DMS53 treated with DMSO at 0.1 percent for 48 hours (cell line): ENCODE results near the gene LRFN3.
"Not testable (repeated sequence)": the region's sequence is repeated elsewhere in the genome, so short reads cannot be mapped to it uniquely, and the experiment has no call there.

ENCODE experiments used
- DNase-seq: peaks from one replicate; lab custom pipeline; 2025; ENCODE audit not compliant: unreplicated experiment; lab: John Stamatoyannopoulos, UW

The LRFN3 gene

GRCh38 chr19:35938282-35939224 lies 2.4 kb downstream of the LRFN3 start:
- no peak for DNase-seq

DNA sequence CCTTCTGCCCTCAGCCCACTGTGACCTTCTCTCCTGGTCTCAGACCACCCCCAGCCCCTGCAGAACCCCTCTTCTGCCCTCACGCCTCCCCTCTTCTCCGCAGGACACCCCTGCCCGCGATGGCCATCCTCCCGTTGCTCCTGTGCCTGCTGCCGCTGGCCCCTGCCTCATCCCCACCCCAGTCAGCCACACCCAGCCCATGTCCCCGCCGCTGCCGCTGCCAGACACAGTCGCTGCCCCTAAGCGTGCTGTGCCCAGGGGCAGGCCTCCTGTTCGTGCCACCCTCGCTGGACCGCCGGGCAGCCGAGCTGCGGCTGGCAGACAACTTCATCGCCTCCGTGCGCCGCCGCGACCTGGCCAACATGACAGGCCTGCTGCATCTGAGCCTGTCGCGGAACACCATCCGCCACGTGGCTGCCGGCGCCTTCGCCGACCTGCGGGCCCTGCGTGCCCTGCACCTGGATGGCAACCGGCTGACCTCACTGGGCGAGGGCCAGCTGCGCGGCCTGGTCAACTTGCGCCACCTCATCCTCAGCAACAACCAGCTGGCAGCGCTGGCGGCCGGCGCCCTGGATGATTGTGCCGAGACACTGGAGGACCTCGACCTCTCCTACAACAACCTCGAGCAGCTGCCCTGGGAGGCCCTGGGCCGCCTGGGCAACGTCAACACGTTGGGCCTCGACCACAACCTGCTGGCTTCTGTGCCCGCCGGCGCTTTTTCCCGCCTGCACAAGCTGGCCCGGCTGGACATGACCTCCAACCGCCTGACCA lies 3.3 kb downstream of the LRFN3 start:
- DNase-seq = no peak

- DNase-seq = no peak
Observed at GRCh38 chr19:35940078-35940775, 4.1 kb downstream of the LRFN3 start.

DNA sequence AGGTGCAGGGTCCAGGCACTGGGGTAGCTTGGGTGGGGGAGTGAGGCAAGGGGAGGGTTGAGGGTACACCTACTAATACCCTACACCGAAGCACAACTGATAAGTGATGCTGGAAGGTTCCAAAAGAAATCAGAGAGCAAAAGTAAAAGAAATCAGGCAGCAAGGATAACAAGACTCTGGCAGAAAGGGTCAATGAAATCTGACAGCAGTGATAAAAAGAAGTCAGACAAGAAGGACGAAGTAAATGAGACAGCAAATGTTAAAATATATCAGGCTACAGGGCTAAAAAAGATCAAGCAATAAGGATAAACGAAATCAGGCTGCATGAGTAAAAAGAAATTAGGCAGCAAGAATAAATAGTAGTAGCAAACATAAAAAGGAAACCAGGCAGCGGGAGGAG lies 4.7 kb downstream of the LRFN3 start:
- DNase-seq = no peak

- no peak for DNase-seq
Observed at GRCh38 chr19:35942235-35942634, 6.1 kb downstream of the LRFN3 start.

GRCh38 chr19:35943321-35944301 lies 7.4 kb downstream of the LRFN3 start:
- no peak for DNase-seq

- DNase-seq = no peak
Observed at GRCh38 chr19:35944556-35944955, 8.4 kb downstream of the LRFN3 start.

DNA sequence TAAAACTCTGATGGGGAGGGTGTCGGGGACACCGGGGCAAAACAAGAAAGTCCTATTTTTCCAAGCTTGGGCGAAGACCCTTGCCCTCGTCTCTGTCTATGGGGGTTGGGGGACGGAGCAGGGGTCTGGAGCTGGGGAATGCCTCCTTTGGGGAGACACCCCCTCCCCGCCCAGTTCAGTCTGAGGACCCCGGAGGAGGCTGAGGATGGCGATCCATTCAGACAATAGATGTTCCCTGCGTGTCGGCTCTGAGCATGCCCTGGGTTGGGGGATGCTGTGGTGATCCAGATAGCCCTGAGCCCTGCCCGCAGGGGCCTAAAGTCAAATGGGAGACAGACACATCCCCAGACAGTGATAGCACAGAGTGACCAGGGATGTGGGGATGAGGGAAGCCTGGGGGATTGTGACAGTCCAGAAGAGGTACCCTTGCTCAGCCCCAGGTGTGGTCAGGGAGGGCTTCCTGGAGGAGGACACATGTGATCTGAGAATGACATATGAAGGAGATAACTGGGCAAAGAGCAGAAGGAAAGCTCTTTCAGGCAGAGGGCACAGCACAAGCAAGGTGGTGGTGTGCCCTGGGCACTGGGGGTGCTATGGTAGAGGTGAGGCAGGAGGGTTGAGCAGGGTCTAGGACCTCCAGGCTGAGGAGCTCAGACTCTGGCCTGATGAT lies 9.1 kb downstream of the LRFN3 start:
- no peak for DNase-seq

- no peak for DNase-seq
Observed at GRCh38 chr19:35946203-35946602, 10.0 kb downstream of the LRFN3 start.

- DNase-seq = no peak
Observed at GRCh38 chr19:35949131-35949530, 13.0 kb downstream of the LRFN3 start.

DNA sequence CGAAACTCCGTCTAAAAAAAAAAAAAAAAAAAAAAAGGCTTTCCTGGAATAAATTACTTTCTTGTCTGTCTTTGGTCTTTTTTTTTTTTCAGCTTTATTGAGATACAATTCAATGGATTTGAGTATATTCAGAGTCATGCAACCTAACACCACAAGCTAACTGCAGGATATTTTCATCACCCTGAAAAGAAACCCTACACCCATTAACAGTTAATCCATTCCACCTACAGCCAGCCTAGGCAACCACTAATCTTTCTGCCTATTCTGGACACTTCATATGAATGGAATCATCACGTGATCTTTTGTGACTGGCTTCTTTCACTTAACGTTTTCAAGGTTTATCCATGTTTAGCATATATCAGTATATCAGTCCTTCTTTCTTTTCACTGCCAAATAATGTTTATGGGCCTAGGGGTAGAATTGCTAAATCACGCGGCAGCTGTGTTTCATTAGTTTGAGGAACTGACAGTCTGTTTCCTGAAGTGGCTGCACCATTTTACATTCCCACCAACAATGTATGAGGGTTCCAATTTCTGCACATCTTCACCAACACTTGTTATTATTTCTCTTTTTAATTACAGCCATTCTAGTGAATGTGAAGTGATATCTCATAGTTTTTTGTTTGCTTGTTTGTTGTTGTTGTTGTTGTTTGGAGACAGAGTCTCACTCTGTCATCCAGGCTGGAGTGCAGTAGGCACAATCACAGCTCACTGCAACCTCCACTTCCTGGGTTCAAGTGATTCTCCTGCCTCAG lies 19.9 kb downstream of the LRFN3 start:
- no peak for DNase-seq

DNA sequence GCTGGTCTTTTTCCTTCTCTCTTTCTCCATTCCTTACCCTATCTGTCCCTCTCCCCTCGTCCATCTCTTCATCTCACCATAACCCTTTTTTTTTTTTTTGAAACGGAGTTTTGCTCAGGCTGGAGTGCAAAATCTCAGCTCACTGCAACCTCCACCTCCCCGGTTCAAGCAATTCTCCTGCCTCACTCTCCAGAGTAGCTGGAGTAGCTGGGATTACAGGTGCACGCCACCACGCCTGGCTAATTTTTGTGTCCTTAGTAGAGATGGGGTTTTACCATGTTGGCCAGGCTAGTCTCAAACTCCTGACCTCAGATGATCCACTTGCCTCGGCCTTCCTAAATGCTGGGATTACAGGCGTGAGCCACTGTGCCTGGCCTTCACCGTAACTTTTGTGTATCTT lies 21.2 kb downstream of the LRFN3 start:
- DNase-seq = not testable (repeated sequence)

DNA sequence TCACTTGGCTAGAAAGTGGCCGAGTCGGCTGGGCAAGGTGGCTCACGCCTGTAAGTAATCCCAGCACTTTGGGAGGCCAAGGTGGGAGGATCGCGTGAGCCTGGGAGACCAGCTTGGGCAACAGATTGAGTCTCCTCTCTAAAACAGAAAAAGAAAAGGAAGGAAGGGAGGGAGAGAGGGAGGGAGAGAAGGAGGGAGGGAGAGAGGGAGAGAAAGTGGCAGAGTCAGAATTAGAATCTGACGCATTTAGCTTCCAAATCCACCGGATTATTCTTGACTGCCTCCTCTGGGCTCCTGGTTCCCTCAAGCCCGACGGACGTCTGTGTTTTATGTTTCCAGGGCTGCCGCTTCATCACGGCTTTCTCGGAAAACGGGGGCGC lies 22.5 kb downstream of the LRFN3 start:
- DNase-seq = no peak

DNA sequence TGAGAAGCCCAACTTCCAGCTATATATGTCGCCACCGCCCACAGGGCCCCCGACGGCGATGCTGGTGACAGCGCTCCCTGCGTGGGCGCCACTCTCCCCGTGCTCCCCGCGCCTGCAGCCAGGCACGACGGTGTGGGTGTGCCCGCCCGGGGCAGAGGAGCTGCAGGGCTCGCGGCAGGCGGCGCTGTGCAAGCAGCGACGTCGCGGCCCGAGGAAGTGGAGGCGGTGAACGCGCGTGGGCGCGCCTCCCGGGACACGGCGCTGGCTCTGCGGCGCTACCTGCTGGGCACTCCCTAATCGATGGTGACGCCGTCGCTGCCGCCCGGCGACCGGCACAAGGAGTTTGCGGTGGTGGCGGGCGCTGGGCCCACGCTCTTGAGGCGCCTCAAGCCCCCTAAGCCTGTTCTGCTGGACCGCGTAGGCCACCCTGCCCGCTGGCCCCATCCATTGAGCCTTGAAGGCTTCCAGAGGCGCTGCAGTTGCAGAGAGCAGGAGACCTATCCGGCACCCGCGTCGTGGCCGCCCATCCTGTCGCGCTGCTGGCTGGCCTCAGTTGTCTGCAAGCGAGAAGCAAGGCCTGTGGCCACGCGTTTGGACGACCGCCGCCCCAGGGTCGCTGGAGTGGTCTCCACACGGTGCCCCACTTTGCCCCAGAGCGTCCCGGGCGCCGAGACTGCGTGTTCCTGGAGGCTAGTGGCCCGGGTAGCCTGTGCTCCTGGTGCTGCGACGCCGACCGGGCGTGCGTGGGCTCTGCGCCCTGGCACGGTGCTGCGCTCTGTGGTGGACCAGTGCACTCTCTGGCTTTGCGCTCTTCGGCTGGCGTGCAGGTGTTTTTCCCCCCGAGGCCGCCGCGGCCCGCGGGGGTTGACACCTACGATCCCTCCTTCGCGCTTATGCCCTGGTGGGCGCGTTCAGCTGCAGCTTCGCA lies 23.1 kb downstream of the LRFN3 start:
- no peak for DNase-seq

- DNase-seq = no peak
Observed at GRCh38 chr19:35959968-35960320, 23.8 kb downstream of the LRFN3 start.

DNA sequence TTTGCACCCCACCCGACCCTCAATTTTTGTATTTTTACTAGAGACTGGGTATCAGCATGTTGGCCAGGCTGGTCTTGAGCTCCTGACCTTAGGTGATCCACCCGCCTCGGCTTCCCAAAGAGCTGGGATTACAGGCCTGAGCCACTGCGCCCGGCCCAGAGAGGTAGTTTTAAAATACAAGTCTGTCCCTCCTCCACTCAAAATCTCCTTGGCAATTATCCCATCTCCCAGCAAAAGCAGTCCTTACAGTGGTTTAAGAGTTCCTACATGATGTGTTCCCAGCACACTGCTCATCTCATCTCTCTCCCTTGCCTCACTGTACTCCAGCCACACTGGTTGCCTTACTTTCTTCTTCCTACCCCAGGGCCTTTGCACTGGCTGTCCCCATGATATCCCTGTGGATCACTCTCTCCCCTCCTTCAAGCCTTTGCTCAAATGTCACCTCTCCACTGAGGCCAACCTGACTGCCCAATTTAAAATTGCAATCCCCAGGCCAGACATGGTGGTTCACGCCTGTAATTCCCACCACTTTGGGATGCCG lies 24.3 kb downstream of the LRFN3 start:
- DNase-seq = no peak

DNA sequence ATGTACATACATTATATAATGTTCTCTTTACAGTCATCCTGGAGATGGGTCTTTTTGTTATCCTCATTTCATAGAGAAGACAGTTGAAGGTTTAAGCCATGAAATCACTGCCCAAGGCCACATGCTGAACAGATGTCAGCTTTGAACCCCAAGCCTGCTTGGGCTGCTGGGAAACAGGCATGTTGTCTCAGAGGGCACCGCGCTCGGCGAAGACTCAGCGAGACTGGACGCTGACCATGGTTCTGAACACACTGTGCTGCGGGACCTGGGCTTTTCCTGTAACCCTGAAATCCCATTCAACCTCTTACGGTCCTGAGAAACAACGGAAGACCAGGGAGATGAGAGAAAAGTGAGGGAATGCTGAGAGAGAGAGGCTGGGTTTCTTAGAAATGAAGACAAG lies 27.3 kb downstream of the LRFN3 start:
- DNase-seq = no peak

DNA sequence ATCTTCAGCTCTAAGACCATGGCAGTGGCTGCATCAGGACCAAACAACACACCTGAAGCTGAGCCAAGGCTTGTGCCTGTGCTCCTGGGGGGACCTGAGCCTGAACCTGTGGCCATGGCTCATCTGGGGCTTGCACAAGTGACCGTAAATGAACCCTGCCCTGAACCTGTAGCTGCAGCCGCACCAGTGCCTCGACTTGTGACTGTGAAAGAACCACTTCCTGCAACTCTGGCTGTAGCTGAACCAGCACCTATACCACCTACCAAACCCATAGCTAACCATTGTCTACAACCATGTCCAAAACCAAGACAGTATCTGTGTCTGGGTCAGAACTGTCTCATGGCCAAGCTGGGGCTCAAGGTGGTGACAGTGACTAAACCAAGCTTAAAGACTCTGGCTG lies 30.6 kb downstream of the LRFN3 start:
- no peak for DNase-seq
